HG02588 (cell line): ENCODE results near the gene MINDY4.
"Not testable (repeated sequence)": the region's sequence is repeated elsewhere in the genome, so short reads cannot be mapped to it uniquely, and the experiment has no call there.

Experiments used
- ATAC-seq: cut with Tn5 transposase; IDR thresholded peaks from one replicate; pipeline ENCODE4 v1.9.1; 2021; ENCODE audit warnings: mild to moderate bottlenecking, moderate library complexity; ENCODE audit not compliant: unreplicated experiment

MINDY4 gene

GRCh38 chr7:30799976-30800661, 28.9 kb downstream of the MINDY4 start:
- ATAC-seq = no peak

- peak; percentile 21 for ATAC-seq
Observed at GRCh38 chr7:30800785-30801252, 29.6 kb downstream of the MINDY4 start.

- ATAC-seq = no peak
Observed at GRCh38 chr7:30802812-30803211, 31.6 kb downstream of the MINDY4 start.

- ATAC-seq = no peak
Observed at GRCh38 chr7:30804078-30804661, 33.0 kb downstream of the MINDY4 start.

GRCh38 chr7:30805081-30805691, 34.0 kb downstream of the MINDY4 start:
- ATAC-seq = no peak

GRCh38 chr7:30805931-30806330, 34.7 kb downstream of the MINDY4 start:
- no peak for ATAC-seq

GRCh38 chr7:30807477-30807876, 36.3 kb downstream of the MINDY4 start:
- not testable (repeated sequence) for ATAC-seq

GRCh38 chr7:30807941-30808340, 36.7 kb downstream of the MINDY4 start:
- not testable (repeated sequence) for ATAC-seq

- ATAC-seq = no peak
Observed at GRCh38 chr7:30810986-30811385, 39.8 kb downstream of the MINDY4 start.

- no peak for ATAC-seq
Observed at GRCh38 chr7:30812676-30813075, 41.5 kb downstream of the MINDY4 start.

- no peak for ATAC-seq
Observed at GRCh38 chr7:30813466-30813865, 42.2 kb downstream of the MINDY4 start.

- ATAC-seq = no peak
Observed at GRCh38 chr7:30814700-30815387, 43.6 kb downstream of the MINDY4 start.

GRCh38 chr7:30815388-30815854, 44.2 kb downstream of the MINDY4 start:
- no peak for ATAC-seq

GRCh38 chr7:30815951-30816644, 44.9 kb downstream of the MINDY4 start:
- ATAC-seq = no peak

- ATAC-seq = no peak
Observed at GRCh38 chr7:30816645-30817370, 45.6 kb downstream of the MINDY4 start.

- ATAC-seq = no peak
Observed at GRCh38 chr7:30817371-30817767, 46.2 kb downstream of the MINDY4 start.

GRCh38 chr7:30824821-30825720, 53.9 kb downstream of the MINDY4 start:
- ATAC-seq = no peak

- no peak for ATAC-seq
Observed at GRCh38 chr7:30826181-30826580, 55.0 kb downstream of the MINDY4 start.

- ATAC-seq = no peak
Observed at GRCh38 chr7:30828591-30828990, 57.4 kb downstream of the MINDY4 start.
